D721Med (cell line): ENCODE results near the gene GAB2.
"Not testable (repeated sequence)": the region's sequence is repeated elsewhere in the genome, so short reads cannot be mapped to it uniquely, and the experiment has no call there.

Experiments
- DNase-seq: peaks from one replicate; pipeline ENCODE4 v3.0.0; 2011; ENCODE audit warnings: low spot score; ENCODE audit not compliant: insufficient read length
- FAIRE-seq: peaks from 2 replicates; lab custom pipeline; 2011; peaks lifted over from hg19 to GRCh38; lab: Jason Lieb, UNC
- CTCF ChIP-seq: IDR thresholded peaks from 2 replicates; pipeline ENCODE4 v1.5.1; 2012; ENCODE audit warnings: mild to moderate bottlenecking, control low read depth; ENCODE audit not compliant: insufficient read depth; ENCODE audit errors: missing control alignments

GAB2 gene

GRCh38 chr11:78227921-78228320 lies 189.7 kb downstream of the GAB2 start:
- TF ChIP-seq CTCF, result no peak
- FAIRE-seq (no peak), DNase-seq (no peak)

- DNase-seq, result no peak
- FAIRE-seq, result no peak
- TF ChIP-seq CTCF, result no peak
Measured at GRCh38 chr11:78226684-78227680, 190.6 kb downstream of the GAB2 start.

- TF ChIP-seq CTCF, result no peak
- DNase-seq (no peak), FAIRE-seq (no peak)
Measured at GRCh38 chr11:78224906-78225420, 192.7 kb downstream of the GAB2 start.

- FAIRE-seq, result no peak
Measured at GRCh38 chr11:78224506-78224905, 193.1 kb downstream of the GAB2 start.

GRCh38 chr11:78223320-78223954 lies 194.2 kb downstream of the GAB2 start:
- FAIRE-seq, result no peak
- no peak for TF ChIP-seq CTCF
- no peak for DNase-seq

More at GRCh38 chr11:78224506-78224905, 193.1 kb downstream of the GAB2 start:
- TF ChIP-seq CTCF, result no peak
- no peak for DNase-seq

- DNase-seq, FAIRE-seq: not testable (repeated sequence)
Measured at GRCh38 chr11:78222726-78223125, 194.9 kb downstream of the GAB2 start.

GRCh38 chr11:78221396-78222315 lies 196.0 kb downstream of the GAB2 start:
- no peak for TF ChIP-seq CTCF
- no peak for DNase-seq
- no peak for FAIRE-seq
